ENCODE results near the gene XKRX.
A peak's percentile ranks its signal among the peaks of the same experiment; 100 is the strongest.

DNA sequence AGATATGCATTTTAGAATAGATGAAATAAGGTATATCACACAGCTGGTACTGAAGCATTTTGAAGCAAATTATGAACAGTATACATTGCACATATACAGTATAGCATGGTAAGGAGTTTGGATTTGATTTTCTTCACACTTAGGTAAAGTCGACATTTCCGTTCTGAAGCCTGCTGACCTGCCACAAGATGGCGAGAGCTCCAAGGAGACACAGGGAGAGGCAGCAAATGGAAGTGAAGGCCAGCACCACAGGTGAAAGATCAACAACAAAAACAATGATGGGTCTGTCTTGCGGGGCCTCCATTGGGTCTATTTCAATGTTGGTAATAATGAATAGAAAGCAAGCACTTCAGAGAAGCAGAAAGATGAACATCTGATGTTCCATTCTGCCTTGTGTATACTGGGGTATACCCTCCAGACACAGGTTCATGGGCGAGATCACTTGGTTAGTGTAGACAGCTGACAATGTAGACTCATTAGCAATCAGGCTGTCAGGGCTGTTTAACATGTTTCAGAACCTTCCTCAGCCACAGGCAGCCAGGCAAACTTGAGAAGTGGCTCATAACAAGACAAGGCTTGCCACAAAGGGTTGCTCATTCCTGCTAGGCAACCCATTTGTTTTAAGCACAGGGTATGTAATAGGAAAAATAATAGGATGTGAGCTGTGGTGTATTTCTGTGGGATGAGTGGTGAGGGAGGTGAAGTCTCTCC, 33.2 kb downstream of the XKRX start:
- no peak for TF ChIP-seq EZH2 (IDR thresholded peaks at IDR 0.05; ENCODE audit: borderline replicate concordance, insufficient read depth, low read depth, low read length, poor library complexity, severe bottlenecking)
- TF ChIP-seq, protein P1, sequence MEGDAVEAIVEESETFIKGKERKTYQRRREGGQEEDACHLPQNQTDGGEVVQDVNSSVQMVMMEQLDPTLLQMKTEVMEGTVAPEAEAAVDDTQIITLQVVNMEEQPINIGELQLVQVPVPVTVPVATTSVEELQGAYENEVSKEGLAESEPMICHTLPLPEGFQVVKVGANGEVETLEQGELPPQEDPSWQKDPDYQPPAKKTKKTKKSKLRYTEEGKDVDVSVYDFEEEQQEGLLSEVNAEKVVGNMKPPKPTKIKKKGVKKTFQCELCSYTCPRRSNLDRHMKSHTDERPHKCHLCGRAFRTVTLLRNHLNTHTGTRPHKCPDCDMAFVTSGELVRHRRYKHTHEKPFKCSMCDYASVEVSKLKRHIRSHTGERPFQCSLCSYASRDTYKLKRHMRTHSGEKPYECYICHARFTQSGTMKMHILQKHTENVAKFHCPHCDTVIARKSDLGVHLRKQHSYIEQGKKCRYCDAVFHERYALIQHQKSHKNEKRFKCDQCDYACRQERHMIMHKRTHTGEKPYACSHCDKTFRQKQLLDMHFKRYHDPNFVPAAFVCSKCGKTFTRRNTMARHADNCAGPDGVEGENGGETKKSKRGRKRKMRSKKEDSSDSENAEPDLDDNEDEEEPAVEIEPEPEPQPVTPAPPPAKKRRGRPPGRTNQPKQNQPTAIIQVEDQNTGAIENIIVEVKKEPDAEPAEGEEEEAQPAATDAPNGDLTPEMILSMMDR (IDR thresholded peaks at IDR 0.05): peak; percentile 39
